NT2/D1 (cell line): ENCODE measurements around the gene PLEKHA5.

Source experiments
- SUZ12 ChIP-seq: IDR thresholded peaks from 2 replicates; pipeline ENCODE4 v1.6.1; 2011; ENCODE audit not compliant: insufficient read length, insufficient read depth; ENCODE audit errors: extremely low read depth
- YY1 ChIP-seq: IDR thresholded peaks from 2 replicates; pipeline ENCODE4 v1.6.1; 2011; ENCODE audit not compliant: insufficient read length, insufficient read depth
- ZNF274 ChIP-seq: IDR thresholded peaks from 2 replicates; pipeline ENCODE4 v1.6.1; 2011; ENCODE audit warnings: mild to moderate bottlenecking, low read depth, low read length

DNA sequence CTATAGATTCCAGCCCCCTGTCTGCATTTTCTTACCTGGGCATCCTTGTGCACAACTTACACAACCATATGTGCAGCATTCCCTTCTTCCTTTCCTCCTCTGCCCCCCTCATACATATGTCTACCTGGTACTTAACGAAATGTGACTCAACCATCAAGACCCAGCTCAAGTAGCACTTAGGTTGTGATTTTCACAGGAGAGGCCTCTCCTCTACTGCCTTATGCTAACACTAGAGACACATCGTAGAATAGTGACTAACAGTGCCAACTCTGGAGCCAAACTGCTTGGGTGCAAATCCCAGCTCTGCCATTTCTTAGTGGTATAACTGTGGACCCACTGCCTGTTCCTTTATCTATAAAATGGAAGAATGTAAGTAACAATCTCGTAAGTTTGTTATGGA, 24.1 kb upstream of the PLEKHA5 start:
- TF ChIP-seq ZNF274, result no peak
- no peak for TF ChIP-seq YY1
- TF ChIP-seq SUZ12, result no peak
